T-cell (primary cell): Measurements from ENCODE around the gene TMEM190. TPM values are rescaled to one million over a fixed set of nuclear protein-coding genes. Genes with fewer than 3 reads are reported as not detected.
"Not testable (repeated sequence)": the region's sequence is repeated elsewhere in the genome, so short reads cannot be mapped to it uniquely, and the experiment has no call there.

Experiments
- ATAC-seq, 4 experiments: fragments of 200-7000 bp in 3 of 4; fragments of 150-1000 bp in 1 of 4; cut with Tn5 transposase; replicated peaks in 1 of 4; 1 replicate in 3 of 4; 2 replicates in 1 of 4; pipeline ENCODE4 v1.10.0; 2021; ENCODE audit warnings: moderate library complexity in 3 of 4, mild to moderate bottlenecking in 2 of 4, moderate number of reproducible peaks in 1 of 4
- CTCF ChIA-PET, 2 donors: fragments of 300-600 bp; sonication (Branson Sonifier 250); formaldehyde crosslinking; loops; one replicate each; lab custom pipeline; 2022; ENCODE audit warnings: antibody characterized with exemption in 2 of 2; lab: Charles Lee
- POLR2A ChIA-PET, 2 donors: fragments of 300-600 bp; sonication (Branson Sonifier 250); formaldehyde crosslinking; loops; one replicate each; lab custom pipeline; 2022; ENCODE audit warnings: antibody characterized with exemption in 2 of 2; lab: Charles Lee
- DNase-seq, 35 experiments: peaks; one replicate each; pipeline versions ENCODE4 v3.0.0 to v3.0.0-alpha.2; 2013 to 2023
- H3K27ac ChIP-seq: one replicate; pipeline ENCODE4 v1.5.1; 2013; ENCODE audit warnings: low read length
- H3K27me3 ChIP-seq, 2 experiments: replicated peaks in 1 of 2; 1 replicate in 1 of 2; 2 replicates in 1 of 2; pipeline versions ENCODE4 v1.6.1 to v1.7.0; 2013; ENCODE audit warnings: low read length in 1 of 2, mixed read lengths in 1 of 2; ENCODE audit not compliant: control insufficient read depth in 2 of 2, insufficient read depth in 2 of 2; ENCODE audit errors: extremely low read depth in 1 of 2
- H3K36me3 ChIP-seq, 2 donors: 1 replicate in 1 of 2; 2 replicates in 1 of 2; pipeline versions ENCODE4 v1.6.1 to v1.7.0; 2013; ENCODE audit warnings: low read length in 1 of 2; ENCODE audit not compliant: control insufficient read depth in 2 of 2, insufficient read depth in 1 of 2; ENCODE audit errors: extremely low read depth in 1 of 2
- H3K4me1 ChIP-seq, 2 experiments: 1 replicate in 1 of 2; 2 replicates in 1 of 2; pipeline versions ENCODE4 v1.6.1 to v1.7.0; 2013; ENCODE audit warnings: low read length in 2 of 2, mixed read lengths in 1 of 2; ENCODE audit not compliant: insufficient read depth in 2 of 2, control insufficient read depth in 1 of 2; ENCODE audit errors: extremely low read depth in 1 of 2
- H3K4me3 ChIP-seq, 2 donors: 1 replicate in 1 of 2; 2 replicates in 1 of 2; pipeline versions ENCODE4 v1.5.1 to v1.7.0; 2013; ENCODE audit warnings: mild to moderate bottlenecking in 2 of 2, low read length in 1 of 2, moderate library complexity in 1 of 2; ENCODE audit not compliant: control insufficient read depth in 1 of 2; ENCODE audit errors: extremely low read depth in 1 of 2
- H3K9me3 ChIP-seq: 2 replicates; pipeline ENCODE4 v1.7.0; 2013
- H3K27ac Mint-ChIP-seq, 2 donors: one replicate each; pipeline ENCODE4 v1.8.0; 2020 to 2021; ENCODE audit warnings: mild to moderate bottlenecking in 2 of 2, mixed read lengths in 2 of 2
- H3K27me3 Mint-ChIP-seq, 2 donors: one replicate each; pipeline ENCODE4 v1.8.0; 2021 to 2022; ENCODE audit warnings: mixed read lengths in 2 of 2
- H3K36me3 Mint-ChIP-seq: one replicate; pipeline ENCODE4 v1.8.0; 2021; ENCODE audit warnings: mixed read lengths
- H3K4me1 Mint-ChIP-seq, 3 donors: one replicate each; pipeline ENCODE4 v1.8.0; 2020 to 2022; ENCODE audit warnings: mixed read lengths in 3 of 3, mild to moderate bottlenecking in 1 of 3
- H3K4me3 Mint-ChIP-seq, 3 donors: one replicate each; pipeline ENCODE4 v1.8.0; 2020 to 2022; ENCODE audit warnings: mild to moderate bottlenecking in 3 of 3, mixed read lengths in 3 of 3, moderate library complexity in 3 of 3
- H3K9me3 Mint-ChIP-seq, 3 donors: one replicate each; pipeline ENCODE4 v1.8.0; 2020 to 2022; ENCODE audit warnings: mixed read lengths in 3 of 3
- WGBS: methylation state at CpG from one replicate; pipeline ENCODE4 v1.1.5; 2013; ENCODE audit warnings: missing lambda C conversion rate; ENCODE audit not compliant: insufficient coverage; 5-methylcytosine and 5-hydroxymethylcytosine counted together
- total RNA-seq, 35 experiments: library from RNA in 6 of 35; stranded (reverse) in 6 of 35; fragments of 120-200 nt in 1 of 35; gene quantifications; one replicate each; pipeline versions ENCODE4 v1.2.1 to v1.2.4 and lab custom pipeline; 2013 to 2026

The TMEM190 gene
- total RNA-seq, 5 donors from 2014 or later (not counting 1 experiment from before 2014, with no cell fraction given) = not detected

GRCh38 chr19:55391702-55392615 is 15.3 kb downstream of the TMEM190 start:
- Histone ChIP-seq H3K4me1 (peaks cover 14 to 43% of the 10 kb centered on the region in 2 experiments), H3K27ac (no peak overlapping the region), H3K36me3 (peaks cover 11 to 49% of the 10 kb centered on the region in 2 donors), H3K9me3 (no peaks in the 10 kb centered on the region), H3K4me3 (no peak overlapping the region), H3K27me3 (no peaks in the 10 kb centered on the region)
- POLR2A ChIA-PET = no interaction called here
- 93% methylated on average over 9 of the region's 18 CpGs for WGBS
- no peaks in the 10 kb centered on the region for H3K9me3 Mint-ChIP-seq
- H3K27me3 Mint-ChIP-seq = no peaks in the 10 kb centered on the region
- H3K4me1 Mint-ChIP-seq = peaks cover 38 to 45% (median 44%) of the 10 kb centered on the region in 3 donors
- peaks cover 24% of the 10 kb centered on the region for H3K36me3 Mint-ChIP-seq
- DNase-seq = no peak
- no peak for ATAC-seq
- CTCF ChIA-PET = no interaction called here
- H3K27ac Mint-ChIP-seq = peak overlapping the region in 1 of 2 donors; percentile 44
- H3K4me3 Mint-ChIP-seq = no peak overlapping the region

- ChIA-PET CTCF (no interaction called here), POLR2A (interaction anchor here (0.6 to 0.9 kb wide), 3 partner anchors 14 to 138 kb away, joined by 3 to 9 read pairs (median 3); no protein-coding TSS in a partner anchor)
- no peaks in the 10 kb centered on the region for H3K27me3 ChIP-seq
- H3K27me3 Mint-ChIP-seq = no peaks in the 10 kb centered on the region
- H3K36me3 Mint-ChIP-seq = peaks cover 19% of the 10 kb centered on the region
- no peak for DNase-seq
- H3K4me3 Mint-ChIP-seq = no peak overlapping the region
- no peak for ATAC-seq
- peaks cover 26 to 38% (median 34%) of the 10 kb centered on the region in 3 donors for H3K4me1 Mint-ChIP-seq
- H3K4me1 ChIP-seq = peaks cover 5 to 32% of the 10 kb centered on the region in 2 experiments
- WGBS = 86% methylated on average over 12 of the region's 18 CpGs
- H3K27ac ChIP-seq = no peak overlapping the region
- H3K4me3 ChIP-seq = no peak overlapping the region
- no peaks in the 10 kb centered on the region for H3K9me3 ChIP-seq
- H3K9me3 Mint-ChIP-seq = no peaks in the 10 kb centered on the region
- H3K27ac Mint-ChIP-seq = peak overlapping the region in 1 of 2 donors; percentile 16
- H3K36me3 ChIP-seq = peaks cover 10 to 38% of the 10 kb centered on the region in 2 donors
Observed at GRCh38 chr19:55392820-55393761, 16.5 kb downstream of the TMEM190 start.

- no peak overlapping the region for H3K4me3 ChIP-seq
- Mint-ChIP-seq H3K36me3 (peaks cover 22% of the 10 kb centered on the region), H3K4me1 (peaks cover 0 to 17% (median 6%) of the 10 kb centered on the region in 3 donors), H3K4me3 (peak overlapping the region in 1 of 3 donors; percentile 7), H3K27ac (no peak overlapping the region), H3K27me3 (no peaks in the 10 kb centered on the region), H3K9me3 (no peaks in the 10 kb centered on the region)
- no peaks in the 10 kb centered on the region for H3K4me1 ChIP-seq
- peaks cover 9 to 28% of the 10 kb centered on the region in 2 donors for H3K36me3 ChIP-seq
- DNase-seq (no peak), ATAC-seq (no peak)
- no peaks in the 10 kb centered on the region for H3K9me3 ChIP-seq
- 59% methylated on average over 9 of the region's 12 CpGs for WGBS
- ChIA-PET CTCF (no interaction called here), POLR2A (no interaction called here)
- no peaks in the 10 kb centered on the region for H3K27me3 ChIP-seq
- H3K27ac ChIP-seq = no peak overlapping the region
Observed at GRCh38 chr19:55398200-55398925, 21.7 kb downstream of the TMEM190 start.

GRCh38 chr19:55400281-55401087 is 23.9 kb downstream of the TMEM190 start:
- H3K27ac Mint-ChIP-seq = peak overlapping the region in 1 of 2 donors; percentile 39
- H3K36me3 ChIP-seq = peaks cover 16 to 40% of the 10 kb centered on the region in 2 donors
- ATAC-seq (no peak), DNase-seq (no peak)
- no peaks in the 10 kb centered on the region for H3K9me3 ChIP-seq
- H3K4me1 Mint-ChIP-seq = peaks cover 2 to 17% (median 12%) of the 10 kb centered on the region in 3 donors
- 97% methylated on average over 4 of the region's 14 CpGs for WGBS
- no peaks in the 10 kb centered on the region for H3K9me3 Mint-ChIP-seq
- no peak overlapping the region for H3K4me3 Mint-ChIP-seq
- H3K27ac ChIP-seq = no peak overlapping the region
- no peak overlapping the region for H3K4me3 ChIP-seq
- H3K36me3 Mint-ChIP-seq = peaks cover 30% of the 10 kb centered on the region
- ChIA-PET POLR2A (interaction anchor here in 1 of 2 donors (1.0 kb wide), 1 partner anchor 16 kb away, joined by 3 read pairs; the partner anchor contains the start of gene TMEM238), CTCF (no interaction called here)
- H3K27me3 Mint-ChIP-seq = no peaks in the 10 kb centered on the region
- peaks cover 0 to 3% of the 10 kb centered on the region in 2 experiments for H3K4me1 ChIP-seq
- H3K27me3 ChIP-seq = no peaks in the 10 kb centered on the region

GRCh38 chr19:55401390-55401789 is 24.8 kb downstream of the TMEM190 start:
- WGBS = over 99% methylated on average over 13 of the region's 28 CpGs

More at GRCh38 chr19:55401390-55401789, 24.8 kb downstream of the TMEM190 start:
- H3K27me3 ChIP-seq, POLR2A ChIA-PET, CTCF ChIA-PET, H3K27me3 Mint-ChIP-seq, H3K9me3 Mint-ChIP-seq, H3K4me3 ChIP-seq, DNase-seq, H3K4me3 Mint-ChIP-seq, H3K27ac Mint-ChIP-seq, H3K9me3 ChIP-seq, H3K27ac ChIP-seq: not testable (repeated sequence)
- peak in 1 of 4 experiments; percentile 5 for ATAC-seq
- Histone ChIP-seq H3K36me3 (peaks cover 16 to 45% of the 10 kb centered on the region in 2 donors), H3K4me1 (peaks cover 1 to 12% of the 10 kb centered on the region in 2 experiments)
- Mint-ChIP-seq H3K36me3 (peaks cover 39% of the 10 kb centered on the region), H3K4me1 (peaks cover 11 to 26% (median 21%) of the 10 kb centered on the region in 3 donors)
